NT2/D1 (cell line): ENCODE measurements around the gene PPP1R3E.

Experiments
- SUZ12 ChIP-seq: IDR thresholded peaks from 2 replicates; pipeline ENCODE4 v1.6.1; 2011; ENCODE audit not compliant: insufficient read length, insufficient read depth; ENCODE audit errors: extremely low read depth
- YY1 ChIP-seq: IDR thresholded peaks from 2 replicates; pipeline ENCODE4 v1.6.1; 2011; ENCODE audit not compliant: insufficient read length, insufficient read depth
- ZNF274 ChIP-seq: IDR thresholded peaks from 2 replicates; pipeline ENCODE4 v1.6.1; 2011; ENCODE audit warnings: mild to moderate bottlenecking, low read depth, low read length

DNA sequence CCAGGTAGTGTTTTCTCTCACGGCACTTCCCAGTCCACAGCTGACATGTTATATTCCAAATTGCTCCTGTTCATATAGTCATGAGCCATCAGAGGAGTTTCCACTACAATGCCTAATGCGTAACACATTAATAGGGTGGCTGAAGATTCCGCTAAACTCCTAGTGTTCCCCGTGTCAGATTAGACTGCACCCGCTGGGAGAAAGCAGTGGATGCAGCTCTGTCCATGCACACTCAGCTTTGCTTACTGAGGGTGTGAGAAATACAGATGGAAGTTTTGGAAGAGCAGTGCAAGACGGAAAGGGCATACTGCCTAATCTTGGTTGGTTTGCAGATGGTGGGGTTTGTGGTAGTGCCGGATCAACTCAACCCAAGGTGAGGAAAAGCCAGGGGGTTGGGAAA is 5.6 kb downstream of the PPP1R3E start:
- TF ChIP-seq SUZ12 (no peak), YY1 (no peak), ZNF274 (no peak)
